T-cell (primary cell): ENCODE data around the gene HYCC1. TPM values are rescaled to one million over a fixed set of nuclear protein-coding genes. Genes with fewer than 3 reads are reported as not detected.

Experiments
- ATAC-seq, 4 experiments: fragments of 200-7000 bp in 3 of 4; fragments of 150-1000 bp in 1 of 4; cut with Tn5 transposase; replicated peaks in 1 of 4; 1 replicate in 3 of 4; 2 replicates in 1 of 4; pipeline ENCODE4 v1.10.0; 2021; ENCODE audit warnings: moderate library complexity in 3 of 4, mild to moderate bottlenecking in 2 of 4, moderate number of reproducible peaks in 1 of 4
- CTCF ChIA-PET, 2 donors: fragments of 300-600 bp; sonication (Branson Sonifier 250); formaldehyde crosslinking; loops; one replicate each; lab custom pipeline; 2022; ENCODE audit warnings: antibody characterized with exemption in 2 of 2; lab: Charles Lee
- POLR2A ChIA-PET, 2 donors: fragments of 300-600 bp; sonication (Branson Sonifier 250); formaldehyde crosslinking; loops; one replicate each; lab custom pipeline; 2022; ENCODE audit warnings: antibody characterized with exemption in 2 of 2; lab: Charles Lee
- DNase-seq, 35 experiments: peaks; one replicate each; pipeline versions ENCODE4 v3.0.0 to v3.0.0-alpha.2; 2013 to 2023
- H3K27ac ChIP-seq: one replicate; pipeline ENCODE4 v1.5.1; 2013; ENCODE audit warnings: low read length
- H3K27me3 ChIP-seq, 2 experiments: replicated peaks in 1 of 2; 1 replicate in 1 of 2; 2 replicates in 1 of 2; pipeline versions ENCODE4 v1.6.1 to v1.7.0; 2013; ENCODE audit warnings: low read length in 1 of 2, mixed read lengths in 1 of 2; ENCODE audit not compliant: control insufficient read depth in 2 of 2, insufficient read depth in 2 of 2; ENCODE audit errors: extremely low read depth in 1 of 2
- H3K36me3 ChIP-seq, 2 donors: 1 replicate in 1 of 2; 2 replicates in 1 of 2; pipeline versions ENCODE4 v1.6.1 to v1.7.0; 2013; ENCODE audit warnings: low read length in 1 of 2; ENCODE audit not compliant: control insufficient read depth in 2 of 2, insufficient read depth in 1 of 2; ENCODE audit errors: extremely low read depth in 1 of 2
- H3K4me1 ChIP-seq, 2 experiments: 1 replicate in 1 of 2; 2 replicates in 1 of 2; pipeline versions ENCODE4 v1.6.1 to v1.7.0; 2013; ENCODE audit warnings: low read length in 2 of 2, mixed read lengths in 1 of 2; ENCODE audit not compliant: insufficient read depth in 2 of 2, control insufficient read depth in 1 of 2; ENCODE audit errors: extremely low read depth in 1 of 2
- H3K4me3 ChIP-seq, 2 donors: 1 replicate in 1 of 2; 2 replicates in 1 of 2; pipeline versions ENCODE4 v1.5.1 to v1.7.0; 2013; ENCODE audit warnings: mild to moderate bottlenecking in 2 of 2, low read length in 1 of 2, moderate library complexity in 1 of 2; ENCODE audit not compliant: control insufficient read depth in 1 of 2; ENCODE audit errors: extremely low read depth in 1 of 2
- H3K9me3 ChIP-seq: 2 replicates; pipeline ENCODE4 v1.7.0; 2013
- H3K27ac Mint-ChIP-seq, 2 donors: one replicate each; pipeline ENCODE4 v1.8.0; 2020 to 2021; ENCODE audit warnings: mild to moderate bottlenecking in 2 of 2, mixed read lengths in 2 of 2
- H3K27me3 Mint-ChIP-seq, 2 donors: one replicate each; pipeline ENCODE4 v1.8.0; 2021 to 2022; ENCODE audit warnings: mixed read lengths in 2 of 2
- H3K36me3 Mint-ChIP-seq: one replicate; pipeline ENCODE4 v1.8.0; 2021; ENCODE audit warnings: mixed read lengths
- H3K4me1 Mint-ChIP-seq, 3 donors: one replicate each; pipeline ENCODE4 v1.8.0; 2020 to 2022; ENCODE audit warnings: mixed read lengths in 3 of 3, mild to moderate bottlenecking in 1 of 3
- H3K4me3 Mint-ChIP-seq, 3 donors: one replicate each; pipeline ENCODE4 v1.8.0; 2020 to 2022; ENCODE audit warnings: mild to moderate bottlenecking in 3 of 3, mixed read lengths in 3 of 3, moderate library complexity in 3 of 3
- H3K9me3 Mint-ChIP-seq, 3 donors: one replicate each; pipeline ENCODE4 v1.8.0; 2020 to 2022; ENCODE audit warnings: mixed read lengths in 3 of 3
- WGBS: methylation state at CpG from one replicate; pipeline ENCODE4 v1.1.5; 2013; ENCODE audit warnings: missing lambda C conversion rate; ENCODE audit not compliant: insufficient coverage; 5-methylcytosine and 5-hydroxymethylcytosine counted together
- total RNA-seq, 35 experiments: library from RNA in 6 of 35; stranded (reverse) in 6 of 35; fragments of 120-200 nt in 1 of 35; gene quantifications; one replicate each; pipeline versions ENCODE4 v1.2.1 to v1.2.4 and lab custom pipeline; 2013 to 2026

HYCC1 gene
- total RNA-seq, 5 donors from 2014 or later (not counting 1 experiment from before 2014, with no cell fraction given): 16.0 to 25.7 (median 23.0) TPM

DNA sequence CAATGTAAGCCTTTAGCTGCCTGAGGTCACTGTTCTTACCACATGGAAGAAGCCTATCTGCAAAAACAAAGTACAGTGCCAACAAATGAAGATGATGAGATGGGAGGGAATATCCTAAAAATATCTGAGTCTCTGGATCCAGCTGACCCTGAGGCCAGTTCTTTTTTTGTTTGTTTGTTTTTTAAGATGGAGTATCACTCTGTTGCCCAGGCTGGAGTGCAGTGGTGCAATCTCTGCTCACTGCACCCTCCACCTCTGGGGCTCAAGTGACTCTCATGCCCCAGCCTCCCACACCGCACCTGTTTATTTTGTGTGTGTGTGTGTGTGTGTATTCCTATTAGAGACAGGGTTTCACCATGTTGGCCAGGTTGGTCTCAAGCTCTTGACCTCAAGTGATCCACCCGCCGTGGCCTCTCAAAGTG is 44.9 kb downstream of the HYCC1 start:
- Mint-ChIP-seq H3K4me3 (no peak overlapping the region), H3K27me3 (no peaks in the 10 kb centered on the region), H3K36me3 (peaks cover 32% of the 10 kb centered on the region), H3K9me3 (no peaks in the 10 kb centered on the region), H3K27ac (no peak overlapping the region), H3K4me1 (no peaks in the 10 kb centered on the region)
- DNase-seq (no peak), ATAC-seq (no peak)
- H3K4me1 ChIP-seq: no peaks in the 10 kb centered on the region
- H3K27me3 ChIP-seq: no peaks in the 10 kb centered on the region
- H3K4me3 ChIP-seq: no peak overlapping the region
- no peaks in the 10 kb centered on the region for H3K36me3 ChIP-seq
- no peak overlapping the region for H3K27ac ChIP-seq
- no peaks in the 10 kb centered on the region for H3K9me3 ChIP-seq
- ChIA-PET POLR2A (no interaction called here), CTCF (interaction anchor here (0.6 to 1.0 kb wide), 3 partner anchors 10 to 219 kb away, joined by 3 to 4 read pairs (median 3); no protein-coding TSS in a partner anchor)
- WGBS: 100% methylated on average over 2 of the region's 3 CpGs

Other genes starting within 250 kb of the HYCC1 start
- 100 to 1,000 TPM; 532 to 695 (median 613) TPM for gene TOMM7, start 191.3 kb downstream of the HYCC1 start, total RNA-seq
- 10 to 100 TPM; 20.1 to 26.8 (median 22.4) TPM for gene KLHL7, start 91.7 kb upstream of the HYCC1 start, total RNA-seq
- gene NUP42, start 167.9 kb upstream of the HYCC1 start, total RNA-seq: 10 to 100 TPM; 17.5 to 38.9 (median 31.9) TPM
- 1 to 10 TPM in 1 of 5 donors, under 1 TPM in 2, not detected in 2; 0.76 to 1.4 (median 0.82) TPM for gene GPNMB, start 232.6 kb upstream of the HYCC1 start, total RNA-seq